Stimulated activated CD4-positive, alpha-beta T cell treated with anti-CD3 and anti-CD28 coated beads, Interleukin-4, amount 100 ng/mL, for 4 hours (primary cell): ENCODE data around the gene RRAS2.
"Not testable (repeated sequence)": the region's sequence is repeated elsewhere in the genome, so short reads cannot be mapped to it uniquely, and the experiment has no call there.

Source experiments
- DNase-seq, 2 experiments: peaks; one replicate each; pipeline ENCODE4 v3.0.0-alpha.2; 2020

Gene RRAS2

DNA sequence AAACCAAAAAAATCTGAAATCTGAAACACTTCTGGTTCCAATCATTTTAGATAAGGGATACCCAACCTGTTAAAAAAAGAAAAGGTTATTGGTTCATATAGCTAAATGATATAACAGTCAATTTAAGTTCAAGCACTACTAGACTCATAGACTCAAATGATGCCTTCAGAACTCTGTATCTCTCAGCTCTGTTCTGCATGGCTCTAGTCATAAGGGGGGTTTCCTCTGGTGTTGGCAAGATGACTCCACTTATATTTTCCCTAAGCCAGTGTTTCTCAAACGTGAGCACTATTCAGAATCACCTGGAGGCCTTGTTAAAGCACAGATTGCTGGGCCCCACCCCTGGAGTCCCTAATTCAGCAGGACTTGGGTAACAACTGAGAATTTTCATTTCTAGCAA lies 11.5 kb upstream of the RRAS2 start:
- DNase-seq, result no peak

GRCh38 chr11:14369598-14369997 lies 10.6 kb upstream of the RRAS2 start:
- no peak for DNase-seq

DNA sequence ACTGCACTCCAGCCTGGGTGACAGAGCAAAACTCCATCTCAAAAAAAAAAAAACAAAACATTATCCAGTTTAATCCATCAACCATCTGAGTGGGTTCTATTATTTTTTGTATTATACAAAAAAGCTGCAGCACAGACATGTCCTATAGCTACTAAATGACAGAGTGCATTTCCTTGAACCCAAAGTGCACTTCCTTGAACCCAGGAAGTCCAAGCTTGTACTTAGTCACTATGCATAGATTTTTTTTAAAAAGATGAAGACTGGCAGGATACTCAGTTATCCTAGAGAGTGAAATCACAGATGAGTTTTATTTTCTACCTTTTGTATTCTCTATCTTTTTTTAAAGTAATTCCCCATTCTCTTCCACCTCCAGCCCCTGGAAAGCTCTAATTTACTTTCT lies 8.0 kb upstream of the RRAS2 start:
- no peak for DNase-seq

DNA sequence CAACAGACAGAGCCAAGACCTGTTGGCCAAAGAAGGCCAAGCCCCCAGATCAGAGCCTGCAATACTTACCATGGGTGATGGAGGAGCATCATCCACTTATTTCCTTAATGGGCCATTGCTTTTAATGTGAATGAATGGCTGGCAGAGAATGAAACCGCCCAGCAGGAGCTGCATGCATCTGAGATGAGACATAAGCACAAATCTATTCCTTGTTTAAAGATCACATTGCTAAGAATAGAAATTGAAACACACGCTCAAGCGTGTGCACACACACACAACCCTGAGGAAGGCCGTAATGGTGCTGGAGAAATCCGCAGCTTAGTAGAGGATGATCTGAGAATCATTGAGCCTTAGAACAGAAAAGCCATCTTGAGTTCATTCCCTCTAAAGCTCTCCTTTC lies 5.3 kb upstream of the RRAS2 start:
- no peak for DNase-seq

- DNase-seq, result no peak
These were observed 3.6 kb upstream of the RRAS2 start for GRCh38 chr11:14362611-14363010.

DNA sequence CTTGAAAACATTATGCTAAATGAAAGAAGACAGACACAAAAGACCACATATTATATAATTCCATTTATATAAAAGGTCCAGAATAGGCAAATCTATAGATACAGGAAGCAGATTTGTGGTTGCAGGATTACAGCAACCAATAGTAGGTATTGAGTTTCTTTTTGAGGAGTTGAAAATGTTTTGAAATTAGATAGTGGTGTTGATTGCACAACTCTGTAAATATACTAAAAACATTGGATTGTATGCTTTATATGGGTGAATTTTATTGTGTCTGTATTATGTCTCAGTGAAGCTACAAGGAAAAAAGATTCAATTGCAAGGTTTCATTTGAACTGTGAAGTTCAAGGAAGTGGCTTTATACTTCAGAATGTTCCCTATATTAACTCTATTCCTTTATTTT lies 3.0 kb upstream of the RRAS2 start:
- no peak for DNase-seq

- no peak for DNase-seq
These were observed 2.0 kb upstream of the RRAS2 start for GRCh38 chr11:14360976-14361375.

DNA sequence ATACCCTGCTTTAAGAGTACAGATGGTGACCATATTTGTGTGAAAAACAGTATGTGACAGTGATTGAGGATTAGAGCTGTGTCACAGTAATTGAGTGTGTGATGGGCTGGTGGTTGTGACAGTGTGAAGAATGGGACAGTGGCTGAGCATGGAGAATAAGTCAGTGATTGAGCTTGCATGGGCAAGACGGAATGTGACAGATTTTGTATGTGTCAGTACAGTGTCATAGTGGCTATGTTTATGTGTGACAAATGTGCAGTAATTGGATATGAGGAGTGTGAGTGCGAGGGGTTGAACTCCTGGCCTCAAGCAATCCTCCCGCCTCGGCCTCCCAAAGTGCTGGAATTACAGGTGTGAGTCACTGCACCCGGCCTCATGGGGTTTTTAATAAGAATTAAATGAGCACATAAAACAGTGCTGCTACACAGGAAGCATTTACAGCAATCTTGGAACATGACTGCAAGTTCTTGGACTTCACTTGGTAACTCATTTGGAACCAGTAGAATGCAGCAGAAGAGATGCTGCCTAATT lies 583 bp upstream of the RRAS2 start:
- no peak for DNase-seq

- peak; percentile 21 to 40 for DNase-seq
These were observed 878 bp downstream of the RRAS2 start for GRCh38 chr11:14357881-14358728.

DNA sequence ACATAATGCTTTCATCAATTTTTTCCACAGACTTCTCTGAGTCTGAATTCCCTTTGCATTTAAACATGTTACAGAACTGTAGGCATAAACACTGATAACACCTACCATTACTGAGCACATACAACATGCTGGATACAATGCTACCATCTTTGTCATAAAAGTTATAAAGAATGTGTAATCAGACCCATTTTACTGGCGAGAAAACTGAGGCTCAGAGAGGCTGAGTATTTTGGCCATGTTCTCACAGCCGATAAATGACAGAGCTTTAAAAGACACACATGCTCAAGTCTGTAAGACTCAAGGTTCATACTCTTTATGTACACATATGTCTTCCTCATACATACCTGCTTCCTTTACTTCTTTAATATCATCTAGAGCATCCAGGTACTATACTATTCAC lies 2.6 kb downstream of the RRAS2 start:
- DNase-seq, result no peak

DNA sequence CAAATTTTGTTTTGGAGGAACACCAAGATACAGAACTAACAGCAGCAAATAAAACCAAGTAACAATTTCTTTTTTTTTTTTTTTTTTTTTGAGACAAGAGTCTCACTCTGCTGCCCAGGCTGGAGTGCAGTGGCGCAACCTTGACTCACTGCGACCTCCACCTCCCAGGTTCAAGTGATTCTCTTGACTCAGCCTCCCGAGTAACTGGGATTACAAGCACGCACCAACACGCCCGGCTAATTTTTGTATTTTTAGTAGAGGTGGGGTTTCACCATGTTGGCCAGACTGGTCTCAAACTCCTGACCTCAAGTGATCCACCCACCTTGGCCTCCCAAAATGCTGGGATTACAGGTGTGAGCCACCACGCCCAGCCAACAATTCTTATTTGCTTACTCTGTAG lies 4.4 kb downstream of the RRAS2 start:
- not testable (repeated sequence) for DNase-seq

DNA sequence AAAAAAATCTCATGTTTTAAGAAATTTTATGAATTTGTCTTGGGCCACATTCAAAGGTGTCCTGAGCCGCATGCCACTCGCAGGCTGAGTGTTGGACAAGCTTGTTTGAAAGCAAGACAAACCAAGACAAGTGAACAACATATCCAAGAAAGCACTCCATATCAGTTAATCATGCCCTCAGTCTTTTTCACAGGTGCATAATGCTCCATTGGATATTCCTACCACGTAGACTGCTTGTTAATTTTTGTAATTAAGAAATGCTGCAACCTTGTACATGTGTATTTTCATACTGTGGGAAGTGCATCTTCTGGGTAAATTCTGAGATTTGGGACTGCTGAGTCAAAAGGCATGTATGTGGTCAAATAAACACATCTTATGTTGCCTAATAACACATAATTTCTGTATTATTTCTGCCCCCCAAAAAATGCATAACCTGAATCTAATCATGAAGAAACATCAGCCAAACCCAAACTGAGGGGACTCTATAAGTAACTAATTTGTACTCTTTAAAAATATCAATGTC lies 8.2 kb downstream of the RRAS2 start:
- DNase-seq, result no peak

GRCh38 chr11:14350215-14350614 lies 8.8 kb downstream of the RRAS2 start:
- no peak for DNase-seq

DNA sequence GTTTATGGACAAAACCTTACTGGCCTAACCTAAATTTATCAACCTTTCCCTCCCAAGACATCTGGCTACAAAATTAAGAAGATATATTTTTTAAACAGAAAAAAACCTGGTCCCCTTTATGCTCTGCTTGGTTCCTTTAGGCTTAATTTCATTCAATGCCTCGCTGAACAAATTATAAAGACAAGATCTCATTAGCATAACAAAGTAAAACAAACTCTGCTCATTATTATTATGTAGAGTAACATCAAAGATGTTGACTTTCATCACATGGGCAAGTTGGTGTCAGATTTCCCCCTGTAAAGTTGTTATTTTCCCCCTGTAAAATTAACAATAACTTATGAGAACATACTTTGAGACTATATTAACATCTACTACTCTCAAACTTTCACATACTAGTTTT lies 11.0 kb downstream of the RRAS2 start:
- no peak for DNase-seq

- DNase-seq, result no peak
These were observed 11.5 kb downstream of the RRAS2 start for GRCh38 chr11:14347494-14347893.

DNA sequence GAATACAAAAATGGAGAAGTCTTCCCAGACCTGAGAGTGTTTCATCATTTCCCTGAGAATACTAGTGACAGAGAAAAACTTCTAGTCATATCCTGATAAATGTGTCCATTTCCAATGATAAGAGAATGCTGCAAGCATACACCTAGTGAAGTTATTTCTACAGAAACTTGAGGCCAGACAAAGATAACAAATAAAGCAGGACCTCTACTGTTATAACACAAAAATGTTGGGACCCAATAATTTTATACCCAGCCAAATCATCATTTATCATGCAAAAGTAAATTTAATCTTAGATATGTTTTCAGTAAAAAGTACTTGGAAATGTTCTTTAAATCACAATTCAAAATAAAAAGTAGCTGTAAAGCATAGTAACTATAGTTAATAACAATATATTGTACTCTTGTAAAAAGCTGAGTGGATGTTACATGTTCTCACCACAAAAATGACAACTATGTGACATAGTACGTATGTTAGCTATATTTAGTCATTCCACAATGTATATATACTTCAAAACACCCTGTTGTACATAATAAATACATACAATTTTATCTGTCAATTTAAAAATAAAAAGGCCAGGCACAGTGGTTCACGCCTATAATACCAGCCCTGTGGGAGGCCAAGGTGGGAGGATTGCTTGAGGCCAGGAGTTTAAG lies 12.6 kb downstream of the RRAS2 start:
- DNase-seq, result no peak

DNA sequence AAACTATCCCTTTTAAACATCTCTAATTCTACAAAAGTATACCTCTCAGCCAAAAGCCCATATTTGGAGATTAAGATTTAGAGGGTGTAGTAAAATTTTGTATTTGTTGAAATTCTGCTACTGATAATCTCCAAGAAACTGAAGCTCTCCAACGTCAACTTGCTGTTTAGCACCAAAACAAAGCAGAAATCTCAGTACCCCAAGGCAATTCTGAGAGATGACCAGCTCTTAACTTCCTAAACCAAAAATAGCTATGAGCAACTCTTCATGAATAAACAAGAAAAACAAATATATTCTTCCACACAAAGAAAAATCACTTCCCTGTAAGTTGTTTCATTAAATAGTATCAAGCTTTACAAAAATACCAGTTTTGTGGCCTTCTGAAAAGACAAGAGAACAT lies 13.3 kb downstream of the RRAS2 start:
- DNase-seq, result no peak

GRCh38 chr11:14345016-14345415 lies 14.0 kb downstream of the RRAS2 start:
- DNase-seq, result not testable (repeated sequence)

- no peak for DNase-seq
These were observed 16.1 kb downstream of the RRAS2 start for GRCh38 chr11:14342906-14343305.

GRCh38 chr11:14341968-14342367 lies 17.0 kb downstream of the RRAS2 start:
- no peak for DNase-seq

DNA sequence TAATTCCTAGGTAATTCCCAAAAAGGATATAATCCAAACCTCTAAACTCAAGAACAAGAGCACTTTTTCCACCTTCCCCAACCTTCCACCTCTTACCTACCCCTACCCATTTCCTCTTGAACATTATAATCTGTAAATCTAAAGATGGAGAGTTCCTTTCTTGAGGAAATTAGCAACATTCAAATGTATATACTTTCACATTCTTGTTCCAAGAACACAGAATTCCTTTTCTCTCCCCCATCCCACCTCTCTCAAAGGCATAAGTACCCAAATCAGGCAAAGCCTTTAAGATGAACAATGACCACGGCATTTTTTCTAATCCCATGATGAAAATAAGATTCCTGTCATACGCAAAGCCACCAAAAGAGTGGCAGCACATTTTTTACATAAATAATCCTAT lies 18.3 kb downstream of the RRAS2 start:
- no peak for DNase-seq

DNA sequence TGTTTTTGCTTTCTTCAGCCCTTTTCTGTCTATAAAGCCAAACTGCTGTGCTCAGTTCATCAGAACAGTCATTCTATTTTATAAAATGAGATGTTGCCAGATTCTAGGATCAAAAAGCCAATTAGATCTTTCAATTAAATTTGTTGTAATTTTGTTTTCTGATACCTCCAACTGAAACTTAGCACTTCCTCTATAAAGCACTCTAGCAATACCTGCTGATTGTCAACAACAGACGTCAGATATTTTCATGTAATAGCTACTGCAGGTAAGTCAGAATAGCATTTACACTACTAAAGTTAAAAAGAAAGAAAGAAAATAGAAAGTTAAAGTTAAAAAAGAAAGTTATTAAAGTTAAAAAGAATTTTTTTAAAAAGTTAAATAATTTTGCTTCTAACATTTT lies 19.6 kb downstream of the RRAS2 start:
- DNase-seq, result no peak

DNA sequence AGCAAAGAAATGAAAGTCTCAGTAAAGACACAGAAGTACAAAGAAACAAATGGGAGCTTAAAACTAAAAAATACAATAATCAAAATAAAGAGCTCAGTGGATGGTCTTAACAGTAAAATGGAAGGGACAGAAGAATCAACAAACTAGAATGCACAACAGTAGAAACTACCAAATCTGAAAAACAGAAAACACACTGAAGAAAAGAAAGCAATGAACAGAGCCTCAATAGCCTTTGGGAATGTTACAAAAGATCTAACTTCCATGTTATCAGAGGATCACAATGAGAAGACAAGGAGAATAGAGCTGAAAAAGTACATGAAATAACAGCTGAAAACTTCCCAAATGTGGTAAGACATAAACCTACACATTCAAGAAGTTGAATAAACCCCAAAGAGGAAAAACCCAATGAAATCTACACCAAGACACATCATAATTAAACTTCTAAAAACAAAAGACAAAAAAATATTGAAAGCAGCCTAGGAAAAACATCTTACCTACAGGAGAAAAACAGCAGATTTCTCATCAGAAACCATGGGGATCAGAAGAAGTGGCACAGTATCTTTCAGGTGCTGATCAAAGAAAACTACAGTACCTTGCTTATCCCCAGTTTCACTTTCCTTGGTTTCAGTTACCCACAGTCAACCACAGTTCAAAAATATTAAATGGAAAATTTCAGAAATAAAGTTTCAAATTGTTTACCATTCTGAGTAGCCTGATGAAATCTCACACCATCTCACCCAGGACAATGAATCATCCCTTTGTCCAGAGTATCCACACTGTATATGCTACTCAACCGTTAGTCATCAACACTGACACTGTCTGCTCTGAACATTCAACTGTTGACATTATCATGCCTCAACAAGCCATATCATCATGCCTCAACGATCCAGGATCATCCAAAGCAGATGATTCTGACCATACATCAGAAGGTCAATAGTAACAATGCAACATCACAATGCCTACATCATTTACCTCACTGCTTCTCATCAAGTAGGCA lies 22.2 kb downstream of the RRAS2 start:
- DNase-seq, result no peak
